NCI-H2107 treated with DMSO at 0.1 percent for 48 hours (cell line): ENCODE results near the gene ENTPD6.
"Not testable (repeated sequence)": the region's sequence is repeated elsewhere in the genome, so short reads cannot be mapped to it uniquely, and the experiment has no call there.

Experiments used
- DNase-seq: peaks from one replicate; lab custom pipeline; 2025; ENCODE audit not compliant: unreplicated experiment; lab: John Stamatoyannopoulos, UW

Gene ENTPD6

DNA sequence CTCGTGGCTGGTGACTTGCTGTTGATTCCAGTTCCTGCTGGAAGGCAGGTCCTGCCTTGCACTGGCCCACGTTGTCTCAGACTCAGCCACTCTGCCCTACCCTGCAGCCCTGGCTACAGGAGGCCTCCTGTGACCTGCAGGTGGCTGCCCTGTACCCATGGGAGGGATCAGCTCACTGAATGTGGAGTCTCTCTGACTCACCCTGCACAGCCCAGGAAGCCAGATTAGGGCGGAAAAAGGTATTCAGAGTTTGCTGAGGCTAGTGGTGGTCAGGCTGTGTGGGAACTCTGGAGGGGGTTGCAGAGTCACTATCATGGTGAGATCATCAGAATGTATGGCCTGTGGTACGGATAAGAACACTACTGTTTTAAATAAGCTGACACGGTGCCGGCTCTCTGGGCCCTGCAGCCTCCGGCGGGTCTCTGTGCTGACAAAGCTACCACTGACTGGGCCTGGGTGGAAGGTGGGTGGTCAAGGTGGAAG lies 27.7 kb downstream of the ENTPD6 start:
- no peak for DNase-seq

DNA sequence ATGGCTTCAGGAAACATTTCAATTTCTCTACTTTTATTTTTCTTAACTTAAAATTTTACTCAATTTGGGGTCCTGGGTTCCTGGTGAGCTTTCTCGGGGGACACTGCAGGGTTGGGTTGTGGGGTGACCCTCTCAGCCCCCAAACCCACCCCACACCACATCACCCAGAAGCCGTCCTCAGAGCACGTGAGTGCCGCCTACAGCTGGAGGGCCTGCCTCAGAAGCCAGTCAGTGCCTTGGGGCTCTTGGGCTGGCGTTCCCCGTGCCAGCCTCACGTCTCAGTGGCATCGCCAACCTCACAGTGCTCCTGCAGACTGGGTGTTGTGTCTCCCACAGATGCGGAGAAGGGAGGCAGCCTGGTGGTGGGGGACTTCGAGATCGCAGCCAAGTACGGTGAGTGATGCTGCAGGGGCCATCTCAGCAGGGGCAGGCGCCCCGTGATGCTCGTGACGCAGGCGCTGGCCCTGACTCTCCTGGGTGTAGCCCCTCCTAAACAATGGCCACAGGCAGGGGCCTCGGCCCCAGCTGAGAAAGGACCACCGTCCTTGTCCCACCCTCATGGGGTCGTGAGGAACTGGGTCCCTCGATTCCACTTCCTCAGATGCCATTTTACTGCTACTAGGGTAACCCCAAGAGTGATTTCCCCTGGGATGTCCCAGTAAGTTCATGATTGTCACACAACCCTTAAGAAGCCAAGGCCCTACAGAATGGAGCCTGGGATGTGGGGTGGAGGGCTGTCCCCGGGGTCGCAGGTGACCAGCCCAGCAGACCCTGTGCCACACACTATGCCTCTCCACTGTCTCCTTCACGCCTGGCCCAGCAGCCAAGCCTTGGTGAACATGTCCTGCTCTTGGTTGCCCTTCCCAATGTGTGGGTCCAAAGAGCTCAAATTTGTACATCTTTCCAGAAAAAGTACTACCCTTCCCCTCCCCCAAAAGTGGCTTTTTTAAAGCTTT lies 28.5 kb downstream of the ENTPD6 start:
- DNase-seq, result no peak

DNA sequence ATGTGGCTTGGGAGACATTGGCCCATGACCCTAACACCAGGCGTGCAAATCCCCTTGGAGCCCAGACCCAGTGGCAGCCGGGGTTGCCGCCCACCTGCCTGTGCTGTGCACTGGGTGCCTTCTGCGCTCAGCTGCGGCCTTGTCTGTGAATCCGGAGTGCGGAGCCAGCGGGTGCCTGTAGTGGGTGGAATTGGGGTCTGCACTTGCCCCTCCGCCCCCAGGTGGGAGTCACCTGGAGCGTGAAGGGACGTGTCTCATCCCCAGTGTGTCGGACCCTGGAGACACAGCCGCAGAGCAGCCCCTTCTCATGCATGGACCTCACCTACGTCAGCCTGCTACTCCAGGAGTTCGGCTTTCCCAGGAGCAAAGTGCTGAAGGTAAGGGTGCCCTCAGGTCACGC lies 29.4 kb downstream of the ENTPD6 start:
- no peak for DNase-seq

DNA sequence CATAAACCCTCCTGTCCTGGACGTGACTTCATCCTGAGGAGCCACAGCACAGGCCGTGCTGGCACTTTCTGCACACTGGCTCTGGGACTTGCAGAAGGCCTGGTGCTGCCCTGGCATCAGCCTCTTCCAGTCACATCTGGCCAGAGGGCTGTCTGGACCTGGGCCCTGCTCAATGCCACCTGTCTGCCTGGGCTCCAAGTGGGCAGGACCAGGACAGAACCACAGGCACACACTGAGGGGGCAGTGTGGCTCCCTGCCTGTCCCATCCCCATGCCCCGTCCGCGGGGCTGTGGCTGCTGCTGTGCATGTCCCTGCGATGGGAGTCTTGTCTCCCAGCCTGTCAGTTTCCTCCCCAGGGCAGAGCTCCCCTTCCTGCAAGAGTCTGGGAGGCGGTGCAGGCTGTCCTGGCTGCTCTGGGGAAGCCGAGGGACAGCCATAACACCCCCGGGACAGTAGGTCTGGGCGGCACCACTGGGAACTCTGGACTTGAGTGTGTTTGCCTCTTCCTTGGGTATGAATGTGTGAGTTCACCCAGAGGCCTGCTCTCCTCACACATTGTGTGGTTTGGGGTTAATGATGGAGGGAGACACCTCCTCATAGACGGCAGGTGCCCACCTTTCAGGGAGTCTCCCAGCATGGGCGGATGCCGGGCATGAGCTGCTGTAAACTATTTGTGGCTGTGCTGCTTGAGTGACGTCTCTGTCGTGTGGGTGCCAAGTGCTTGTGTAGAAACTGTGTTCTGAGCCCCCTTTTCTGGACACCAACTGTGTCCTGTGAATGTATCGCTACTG lies 30.3 kb downstream of the ENTPD6 start:
- DNase-seq, result no peak

DNA sequence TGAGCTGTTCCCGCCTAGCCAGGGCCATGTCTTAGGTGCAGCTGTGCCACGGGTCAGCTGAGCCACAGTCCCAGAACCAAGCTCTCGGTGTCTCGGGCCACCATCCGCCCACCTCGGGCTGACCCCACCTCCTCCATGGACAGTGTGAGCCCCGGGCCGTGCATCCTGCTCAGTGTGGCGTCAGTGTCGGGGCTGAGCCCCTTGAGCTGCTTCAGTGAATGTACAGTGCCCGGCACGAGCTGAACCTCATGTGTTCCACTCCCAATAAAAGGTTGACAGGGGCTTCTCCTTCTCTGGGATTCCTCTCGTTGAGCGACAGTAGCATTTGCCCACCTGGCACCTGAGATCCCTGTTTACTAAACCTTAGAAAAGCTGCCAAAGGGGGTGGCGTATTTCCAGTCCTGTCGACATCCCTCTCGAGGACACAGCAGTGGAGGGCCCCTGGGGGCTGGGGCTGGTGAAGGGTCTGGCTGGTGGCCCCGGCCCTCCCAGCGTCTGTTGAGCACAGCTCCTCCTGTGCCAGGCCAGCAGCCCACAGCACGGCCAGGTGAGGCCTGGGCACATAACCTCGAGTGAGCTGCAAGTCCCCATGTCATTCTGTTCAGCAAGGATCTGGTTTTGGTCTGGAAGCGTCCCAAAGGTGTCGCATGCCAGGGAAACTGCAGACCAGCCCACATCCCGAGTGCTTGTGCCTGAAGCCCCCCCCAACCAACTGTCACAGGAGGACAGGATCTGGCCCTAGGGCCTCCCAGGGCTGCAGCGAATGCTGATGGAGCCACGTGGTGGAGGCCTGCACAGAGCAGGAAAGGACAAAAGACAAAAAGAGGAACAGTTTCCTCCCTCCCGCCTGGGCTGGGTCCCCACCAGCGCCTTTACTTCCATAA lies 31.2 kb downstream of the ENTPD6 start:
- DNase-seq, result no peak

DNA sequence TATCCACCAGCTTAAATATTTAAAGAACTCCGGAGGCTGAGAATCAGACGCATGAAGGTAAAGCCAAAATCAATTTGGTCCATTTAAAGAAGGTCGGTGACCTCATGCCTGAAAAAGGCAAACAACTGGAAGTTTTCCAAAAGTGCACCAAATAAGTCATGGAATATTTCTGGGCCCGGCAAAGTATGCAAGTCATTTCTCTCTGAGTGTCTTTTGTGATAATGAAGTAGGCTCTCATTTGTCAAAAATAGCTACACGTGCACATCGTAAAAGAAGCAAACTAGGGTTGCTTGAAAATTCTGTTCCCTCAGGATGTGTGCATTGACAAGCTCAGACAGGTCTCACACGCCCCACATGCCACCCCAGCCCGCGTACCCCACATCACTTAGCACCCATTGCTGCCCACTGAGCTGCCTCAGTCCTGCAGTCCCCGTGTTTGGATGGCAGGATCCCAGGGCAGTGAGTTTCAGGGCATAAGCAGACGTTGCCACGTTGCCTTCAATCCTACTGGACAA lies 31.9 kb downstream of the ENTPD6 start:
- no peak for DNase-seq

DNA sequence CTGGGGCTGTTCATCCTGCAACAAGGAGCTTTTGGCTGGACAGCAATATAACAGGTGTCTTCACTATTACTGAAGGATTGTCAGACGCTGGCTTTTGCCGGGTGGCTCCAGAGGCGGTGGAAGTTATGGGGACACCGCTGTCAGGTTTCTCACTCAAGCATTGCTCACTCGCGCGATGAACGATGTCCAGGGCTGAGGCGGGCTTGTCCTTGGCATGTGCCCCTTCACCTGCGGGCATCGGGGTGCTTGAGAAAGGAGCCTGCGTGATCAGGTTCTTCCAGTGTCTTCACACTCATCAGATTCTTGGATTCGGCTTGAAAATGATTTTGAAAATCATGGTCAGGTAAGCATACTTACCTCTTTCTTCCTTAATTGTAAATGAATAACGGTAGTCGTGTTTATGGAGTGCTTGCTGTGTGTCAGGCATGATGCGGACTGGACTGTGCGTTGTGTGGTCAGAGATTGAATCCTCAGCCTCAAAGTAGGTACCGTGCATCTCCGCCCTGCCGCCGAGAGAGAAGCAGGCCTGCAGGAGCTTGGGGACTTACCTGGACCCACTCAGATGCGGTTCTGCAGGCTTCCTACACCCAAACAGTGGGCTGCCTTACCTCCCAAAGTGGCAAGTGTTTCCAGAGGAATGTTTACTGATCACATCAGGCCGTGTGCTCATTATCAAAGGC lies 34.1 kb downstream of the ENTPD6 start:
- no peak for DNase-seq

DNA sequence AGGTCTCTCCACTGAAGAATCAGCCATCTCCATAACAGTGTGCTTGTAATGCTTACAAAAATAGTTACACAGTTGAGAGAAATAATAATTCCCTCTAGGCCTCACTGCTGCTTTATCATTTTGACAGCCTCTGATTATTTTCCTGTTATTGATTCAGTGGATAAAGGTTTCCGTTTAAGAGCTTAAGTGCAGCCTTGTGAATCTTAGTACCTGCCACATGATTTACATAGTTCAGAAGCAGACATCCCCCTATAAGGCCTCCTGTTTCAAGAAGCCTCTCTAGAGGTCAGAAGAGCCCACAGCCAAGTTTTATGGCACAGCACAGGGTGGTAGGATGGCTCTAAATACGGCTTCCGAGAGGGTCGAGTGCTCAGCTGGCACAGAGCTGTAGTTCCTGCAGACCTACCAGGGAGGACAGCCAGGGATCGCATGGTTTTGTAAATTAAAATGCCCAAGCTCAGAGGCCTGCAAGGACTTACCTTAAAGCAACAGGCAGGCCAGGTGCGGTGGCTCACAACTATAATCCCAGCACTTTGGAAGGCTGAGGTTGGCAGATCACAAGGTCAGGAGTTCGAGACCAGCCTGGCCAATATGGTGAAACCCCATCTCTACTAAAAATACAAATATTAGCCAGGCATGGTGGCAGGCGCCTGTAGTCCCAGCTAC lies 34.8 kb downstream of the ENTPD6 start:
- no peak for DNase-seq

DNA sequence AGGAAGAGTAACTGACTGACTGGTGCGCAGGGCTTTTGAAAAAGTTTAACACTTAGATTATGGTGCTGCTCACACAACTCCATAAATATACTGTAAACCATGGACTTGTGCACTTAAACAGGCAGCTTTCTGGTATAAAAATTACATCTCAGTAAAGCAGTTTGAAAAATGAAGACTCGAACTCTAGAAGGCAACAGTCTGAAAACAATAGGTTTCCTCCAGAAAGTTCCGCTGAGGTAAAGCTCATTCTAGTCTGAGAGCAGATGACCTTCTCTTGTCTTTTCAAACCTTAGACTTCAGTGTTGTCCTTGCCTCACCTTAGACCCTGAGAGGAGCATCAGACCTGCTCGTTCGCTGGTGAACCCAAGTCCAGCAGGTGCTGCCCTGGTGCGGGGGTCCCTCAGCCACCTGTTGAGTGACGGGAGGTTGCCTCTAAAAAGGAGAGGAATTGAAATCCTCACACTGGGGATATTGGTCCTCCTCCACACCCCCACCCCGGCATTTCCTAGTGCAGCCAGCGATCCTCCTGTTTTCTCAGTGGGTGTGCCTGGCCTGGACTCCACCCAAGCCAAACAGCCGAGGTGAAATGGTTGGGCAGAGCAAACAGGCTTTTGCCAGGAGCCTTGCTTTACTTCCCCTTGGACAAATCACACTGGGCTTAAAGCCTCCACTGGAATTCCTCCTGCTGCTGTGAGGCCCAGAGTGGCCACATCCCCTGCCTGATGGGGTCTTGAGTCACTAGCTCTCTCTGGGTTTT lies 37.7 kb downstream of the ENTPD6 start:
- no peak for DNase-seq

DNA sequence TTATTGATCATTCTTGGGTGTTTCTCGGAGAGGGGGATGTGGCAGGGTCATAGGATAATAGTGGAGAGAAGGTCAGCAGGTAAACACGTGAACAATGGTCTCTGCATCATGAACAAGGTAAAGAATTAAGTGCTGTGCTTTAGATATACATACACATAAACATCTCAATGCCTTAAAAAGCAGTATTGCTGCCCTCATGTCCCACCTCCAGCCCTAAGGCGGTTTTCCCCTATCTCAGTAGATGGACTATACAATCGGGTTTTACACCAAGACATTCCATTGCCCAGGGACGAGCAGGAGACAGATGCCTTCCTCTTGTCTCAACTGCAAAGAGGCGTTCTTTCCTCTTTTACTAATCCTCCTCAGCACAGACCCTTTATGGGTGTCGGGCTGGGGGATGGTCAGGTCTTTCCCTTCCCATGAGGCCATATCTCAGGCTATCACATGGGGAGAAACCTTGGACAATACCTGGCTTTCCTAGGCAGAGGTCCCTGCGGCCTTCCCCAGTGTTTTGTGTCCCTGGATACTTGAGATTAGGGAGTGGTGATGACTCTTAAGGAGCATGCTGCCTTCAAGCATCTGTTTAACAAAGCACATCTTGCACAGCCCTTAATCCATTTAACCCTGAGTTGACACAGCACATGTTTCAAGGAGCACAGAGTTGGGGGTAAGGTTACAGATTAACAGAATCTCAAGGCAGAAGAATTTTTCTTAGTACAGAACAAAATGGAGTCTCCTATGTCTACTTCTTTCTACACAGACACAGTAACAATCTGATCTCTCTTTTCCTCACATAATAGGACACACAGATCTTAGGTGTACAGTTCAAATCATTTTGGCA lies 38.7 kb downstream of the ENTPD6 start:
- DNase-seq, result not testable (repeated sequence)

DNA sequence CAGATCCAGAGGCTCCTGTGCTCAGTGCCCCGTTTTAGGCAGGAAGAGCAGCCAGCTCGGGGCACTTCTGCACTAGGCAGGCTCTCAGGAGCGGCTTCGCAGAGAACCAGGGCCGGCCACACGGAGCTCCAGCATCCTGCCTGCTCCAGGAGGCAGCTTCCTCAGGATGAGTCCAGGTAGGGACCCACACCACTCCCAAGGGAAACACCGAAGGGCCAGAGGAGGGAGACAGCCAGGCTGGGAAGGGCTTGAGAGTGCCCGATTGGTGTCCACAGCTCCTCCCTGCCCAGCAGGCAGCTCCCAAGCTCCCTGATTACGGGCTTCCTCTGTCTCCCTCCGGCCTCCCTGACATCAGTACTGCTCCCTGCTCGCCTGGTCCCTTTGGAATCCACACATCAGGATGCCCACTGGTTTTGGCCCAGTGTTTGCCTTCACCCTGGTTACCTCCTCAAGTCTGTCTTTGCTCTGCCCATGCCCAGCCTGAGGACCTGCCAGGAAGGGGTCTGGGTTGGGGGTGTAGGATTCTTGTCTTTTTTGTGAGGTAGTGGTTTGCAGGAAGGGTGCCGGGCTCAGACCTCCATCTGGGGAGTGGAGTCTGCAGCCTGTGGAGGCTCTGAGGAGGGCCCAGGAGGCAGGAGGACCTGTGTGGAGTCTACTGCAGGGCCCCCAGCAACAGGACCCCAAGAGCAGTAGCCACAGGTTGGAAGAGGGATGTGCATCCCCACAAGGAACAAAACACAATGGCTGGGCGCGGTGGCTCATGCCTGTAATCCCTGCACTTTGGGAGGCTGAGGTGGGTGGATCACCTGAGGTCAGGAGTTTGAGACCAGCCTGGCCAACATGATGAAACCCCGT lies 41.2 kb downstream of the ENTPD6 start:
- no peak for DNase-seq

DNA sequence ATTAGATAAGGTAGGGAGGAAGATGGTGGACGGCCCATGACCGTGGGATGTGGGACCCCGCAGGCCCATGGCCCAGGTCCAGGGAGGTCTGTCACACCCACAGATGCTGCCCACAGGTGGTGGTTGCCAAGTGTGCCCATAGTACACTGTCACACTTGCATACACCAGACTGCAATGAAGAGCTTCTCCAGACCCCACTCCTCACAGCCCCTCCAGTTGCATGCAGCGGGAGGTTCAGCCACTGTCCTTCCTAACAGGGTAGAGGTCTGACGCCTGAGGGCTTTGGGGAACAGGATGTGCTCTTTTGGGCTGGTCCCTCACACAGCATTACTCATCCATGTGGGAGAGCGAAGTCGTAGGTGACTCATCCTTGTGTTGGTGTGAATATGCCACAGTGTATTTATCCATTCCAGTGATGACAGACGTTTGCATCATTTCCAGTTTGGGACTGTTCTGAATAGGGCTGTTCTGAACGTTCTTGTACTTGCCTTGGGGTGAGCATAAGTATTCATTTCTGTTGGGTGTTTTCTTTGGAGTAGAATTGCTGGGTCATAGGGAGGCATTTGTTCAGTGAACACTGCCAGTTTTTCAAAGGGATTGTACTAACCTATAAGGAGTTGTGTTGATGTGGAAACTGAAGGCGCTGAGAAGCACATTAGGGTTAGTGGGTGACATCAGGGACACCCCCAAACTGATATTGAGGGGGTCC lies 42.3 kb downstream of the ENTPD6 start:
- no peak for DNase-seq

DNA sequence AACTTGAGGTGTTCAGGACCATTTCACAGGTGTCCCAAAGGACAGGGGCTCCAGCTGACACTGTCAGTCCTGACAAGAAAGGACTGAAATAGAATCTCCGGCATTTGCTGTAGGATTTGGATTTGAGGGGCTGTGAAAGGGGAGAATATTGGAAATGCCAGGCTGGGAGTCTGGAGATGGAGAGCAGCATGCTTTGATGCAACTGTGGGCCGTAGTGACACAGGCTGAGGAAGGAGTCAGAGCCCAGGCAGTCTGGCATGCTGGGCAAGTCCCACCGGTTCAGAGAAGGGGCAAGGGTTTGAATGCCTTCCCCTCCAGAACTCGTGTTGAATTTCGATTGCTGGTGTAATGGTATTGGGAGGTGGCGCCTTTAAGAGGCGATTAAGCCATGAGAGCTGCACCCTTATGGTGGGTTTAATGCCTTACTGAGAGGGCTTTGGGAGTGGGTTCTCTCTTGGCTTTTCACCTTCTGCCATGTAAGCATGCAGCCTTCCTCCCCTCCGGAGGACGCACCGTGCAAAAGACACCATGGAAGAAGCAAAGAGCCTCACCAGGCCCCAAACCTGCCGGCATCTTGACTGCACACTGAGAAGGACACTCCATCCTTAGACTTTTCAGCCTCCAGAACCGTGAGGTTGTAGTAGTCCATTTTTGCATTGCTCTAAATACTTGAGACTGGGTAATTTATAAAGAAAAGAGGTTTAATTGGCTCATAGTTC lies 43.0 kb downstream of the ENTPD6 start:
- no peak for DNase-seq

DNA sequence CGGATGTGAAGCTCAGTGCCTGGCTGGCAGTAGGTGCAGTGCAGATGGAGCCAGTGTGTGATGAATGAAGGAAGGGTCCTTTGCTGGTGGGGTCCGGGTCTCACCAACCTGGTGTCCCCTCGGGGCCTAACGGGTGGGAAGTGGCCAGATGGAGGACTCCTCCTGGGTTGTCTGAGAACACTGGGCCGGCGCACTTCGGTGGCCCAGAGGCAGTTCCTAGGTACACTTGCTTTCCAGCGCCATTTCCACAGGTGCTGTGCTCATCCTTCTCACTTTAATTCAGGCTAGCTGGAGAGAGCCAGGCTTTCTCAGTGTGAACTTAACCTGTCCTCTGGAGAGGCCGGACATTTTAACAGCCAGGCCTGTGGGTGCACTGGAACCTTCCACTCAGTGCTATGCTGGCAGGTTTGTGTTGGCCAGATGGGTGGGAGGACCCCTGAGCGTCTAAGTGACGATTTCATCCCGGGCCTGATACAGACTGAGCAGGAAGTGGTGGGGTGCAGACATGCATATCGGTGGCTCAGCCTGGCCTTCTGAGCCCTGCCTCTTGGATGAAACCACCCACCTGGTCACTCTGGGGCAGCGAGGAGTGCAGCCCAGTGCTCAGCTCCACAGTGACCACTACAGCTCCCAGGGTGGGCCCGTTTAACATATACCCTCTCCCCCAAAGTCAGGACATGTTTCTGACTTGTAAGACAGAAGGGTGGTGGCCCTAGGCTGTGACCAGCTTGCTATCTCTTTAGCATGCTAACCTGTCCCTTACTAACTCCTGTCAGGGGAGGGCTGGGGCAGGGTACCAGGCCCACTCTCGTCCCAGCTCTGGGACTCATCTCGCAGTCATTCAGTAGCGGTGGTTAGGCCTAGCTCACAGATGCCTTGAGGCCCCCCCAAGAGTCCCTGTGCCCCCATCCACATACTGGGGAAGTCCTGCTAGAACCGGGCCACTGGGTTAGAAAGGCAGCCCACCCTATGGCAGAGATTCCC lies 44.2 kb downstream of the ENTPD6 start:
- DNase-seq, result no peak
